Occipital lobe (tissue), 3 donors: ENCODE measurements around the gene NEK10. TPM values are rescaled to one million over a fixed set of nuclear protein-coding genes. Genes with fewer than 3 reads are reported as not detected.

Source experiments
- DNase-seq: peaks from one replicate; lab custom pipeline; 2025; lab: John Stamatoyannopoulos, UW
- small RNA-seq: library from RNA; depleted of rRNA; stranded (forward); fragments of <200 nt; gene quantifications from one replicate; pipeline ENCODE3, GENCODE V24; 2014
- total RNA-seq: library from RNA; depleted of rRNA; stranded (reverse); fragments of >200 nt; gene quantifications from one replicate; pipeline ENCODE4 v1.2.3, GENCODE V29; 2014

NEK10 gene
- total RNA-seq, 1 donor from 2014 or later: 25.7 TPM

GRCh38 chr3:27072810-27073651, 296.2 kb downstream of the NEK10 start:
- no peak for DNase-seq

GRCh38 chr3:27060336-27060735, 308.8 kb downstream of the NEK10 start:
- no peak for DNase-seq

Small RNA genes lying within 50 kb of the gene (small RNA-seq; reads per million reads assigned to genes)
- gene MINOS1P3 (not detected), gene RNU6-342P (not detected)

Other genes starting within 250 kb of the NEK10 start
- gene SLC4A7, start 115.0 kb upstream of the NEK10 start, total RNA-seq: 438 TPM